ENCODE results near the gene BCAS3. TPM values are rescaled to one million over a fixed set of nuclear protein-coding genes. Genes with fewer than 3 reads are reported as not detected.

The BCAS3 gene
- total and polyA plus RNA-seq, 10 donors: 3.7 to 56.0 (median 42.3) TPM

DNA sequence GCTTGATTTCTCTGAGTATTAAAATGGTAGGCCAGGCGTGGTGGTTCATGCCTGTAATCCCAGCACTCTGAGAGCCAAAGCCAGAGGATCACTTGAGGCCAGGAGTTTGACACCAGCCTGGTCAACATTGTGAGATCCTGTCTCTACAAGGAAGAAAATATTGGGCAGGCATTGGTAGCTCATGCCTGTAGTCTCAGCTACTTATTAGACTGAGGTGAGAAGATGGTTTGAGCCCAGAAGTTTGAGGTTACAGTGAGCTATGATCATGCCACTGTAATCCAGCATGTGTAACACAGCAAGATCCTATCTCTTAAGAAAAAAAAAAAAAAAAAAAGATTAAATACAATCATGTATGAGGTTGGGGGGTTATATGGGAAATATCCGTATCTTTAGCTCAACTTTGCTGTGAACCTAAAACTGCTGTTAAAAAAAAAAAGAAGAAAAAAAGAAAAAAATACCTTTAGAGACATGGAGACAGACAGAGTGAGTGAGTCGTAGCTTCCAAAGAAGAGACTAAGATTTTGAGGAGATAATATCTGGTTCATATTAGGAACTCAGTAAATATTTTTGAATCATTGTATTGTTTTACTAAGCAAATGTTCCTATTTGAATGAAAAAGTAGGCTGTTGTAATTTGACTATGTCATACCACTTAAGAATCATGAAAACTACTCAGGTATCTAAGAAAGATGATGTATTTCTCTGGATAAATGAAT, 396.3 kb downstream of the BCAS3 start:
- Histone ChIP-seq H3K4me3 (no peak overlapping the region), H3K9me3 (no peaks in the 10 kb centered on the region), H3K27ac (no peak overlapping the region), H3K27me3 (replicated peaks in 1 of 7) (no peaks in the 10 kb centered on the region), H3K36me3 (peaks cover 0 to 22% (median 0%) of the 10 kb centered on the region in 6 donors), H3K4me1 (no peaks in the 10 kb centered on the region)
- WGBS, 5 donors: 91 to 96% (median 96%) methylated on average over 3 of the region's 3 CpGs
- TF ChIP-seq, protein P1, sequence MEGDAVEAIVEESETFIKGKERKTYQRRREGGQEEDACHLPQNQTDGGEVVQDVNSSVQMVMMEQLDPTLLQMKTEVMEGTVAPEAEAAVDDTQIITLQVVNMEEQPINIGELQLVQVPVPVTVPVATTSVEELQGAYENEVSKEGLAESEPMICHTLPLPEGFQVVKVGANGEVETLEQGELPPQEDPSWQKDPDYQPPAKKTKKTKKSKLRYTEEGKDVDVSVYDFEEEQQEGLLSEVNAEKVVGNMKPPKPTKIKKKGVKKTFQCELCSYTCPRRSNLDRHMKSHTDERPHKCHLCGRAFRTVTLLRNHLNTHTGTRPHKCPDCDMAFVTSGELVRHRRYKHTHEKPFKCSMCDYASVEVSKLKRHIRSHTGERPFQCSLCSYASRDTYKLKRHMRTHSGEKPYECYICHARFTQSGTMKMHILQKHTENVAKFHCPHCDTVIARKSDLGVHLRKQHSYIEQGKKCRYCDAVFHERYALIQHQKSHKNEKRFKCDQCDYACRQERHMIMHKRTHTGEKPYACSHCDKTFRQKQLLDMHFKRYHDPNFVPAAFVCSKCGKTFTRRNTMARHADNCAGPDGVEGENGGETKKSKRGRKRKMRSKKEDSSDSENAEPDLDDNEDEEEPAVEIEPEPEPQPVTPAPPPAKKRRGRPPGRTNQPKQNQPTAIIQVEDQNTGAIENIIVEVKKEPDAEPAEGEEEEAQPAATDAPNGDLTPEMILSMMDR (IDR thresholded peaks at IDR 0.05 in 8 of 11, conservative IDR thresholded peaks at IDR 0.05 in 3 of 11): no peak
- TF ChIP-seq POLR2AphosphoS5 (IDR thresholded peaks at IDR 0.05) (no peak), POLR2A (IDR thresholded peaks at IDR 0.05) (no peak)
- DNase-seq: no peak
- intact Hi-C loops (cut with DNase I; ENCODE audit: low total_unique reads): no loop called here

DNA sequence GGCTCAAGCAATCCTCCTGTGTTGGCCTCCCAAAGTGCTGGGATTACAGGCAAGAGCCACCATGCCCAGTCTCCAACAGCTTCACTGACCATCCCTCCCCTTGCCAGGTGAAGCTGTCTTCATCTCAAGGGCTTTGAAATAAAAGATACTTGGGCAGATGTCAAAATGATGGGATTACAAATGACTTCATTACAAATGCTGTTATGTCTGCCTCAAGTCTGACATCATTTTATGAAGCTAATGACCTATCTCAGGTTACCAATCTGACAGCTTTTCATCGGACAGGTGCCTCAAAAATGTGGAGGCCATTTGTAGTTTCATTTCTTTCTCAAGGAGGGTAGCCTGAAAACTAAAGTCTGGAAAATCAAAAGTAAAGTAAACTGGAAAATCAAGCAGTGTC, 398.3 kb downstream of the BCAS3 start:
- DNase-seq: no peak
- H3K4me1 ChIP-seq: no peaks in the 10 kb centered on the region
- TF ChIP-seq POLR2AphosphoS5 (IDR thresholded peaks at IDR 0.05) (no peak), POLR2A (IDR thresholded peaks at IDR 0.05) (no peak)
- TF ChIP-seq, protein P1 (IDR thresholded peaks at IDR 0.05 in 8 of 11, conservative IDR thresholded peaks at IDR 0.05 in 3 of 11): no peak
- H3K27me3 ChIP-seq (replicated peaks in 1 of 7): no peaks in the 10 kb centered on the region
- no peaks in the 10 kb centered on the region for H3K9me3 ChIP-seq
- peaks cover 0 to 30% (median 0%) of the 10 kb centered on the region in 6 donors for H3K36me3 ChIP-seq
- 97 to 100% (median 100%) methylated on average over 1 of the region's 1 CpG for WGBS, 5 donors
- intact Hi-C loops (cut with DNase I; ENCODE audit: low total_unique reads): no loop called here
- H3K27ac ChIP-seq: no peak overlapping the region
- H3K4me3 ChIP-seq: no peak overlapping the region

DNA sequence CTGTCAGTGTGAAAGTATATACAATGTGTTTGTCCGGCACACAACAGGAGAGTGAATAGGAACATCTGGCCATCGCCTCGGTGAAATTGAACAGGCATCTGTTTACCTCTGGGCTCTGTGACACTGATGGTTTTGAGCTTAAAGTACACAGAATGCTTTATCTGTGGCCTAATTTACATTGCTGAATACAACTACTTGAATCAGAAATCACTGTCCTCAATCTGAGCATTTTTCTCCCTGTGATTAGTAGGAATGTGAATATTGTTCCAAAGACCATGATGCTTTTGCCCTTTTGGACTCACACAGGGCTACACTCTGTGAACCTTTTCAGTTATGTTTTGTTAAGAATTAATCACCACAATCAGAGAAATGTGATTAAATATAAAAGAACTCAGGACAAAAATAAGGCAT, 399.0 kb downstream of the BCAS3 start:
- Histone ChIP-seq H3K9me3 (no peaks in the 10 kb centered on the region), H3K27me3 (replicated peaks in 1 of 7) (no peaks in the 10 kb centered on the region), H3K4me1 (no peaks in the 10 kb centered on the region), H3K36me3 (peaks cover 0 to 30% (median 0%) of the 10 kb centered on the region in 6 donors), H3K27ac (no peak overlapping the region), H3K4me3 (no peak overlapping the region)
- WGBS, 5 donors: 85 to 99% (median 98%) methylated on average over 3 of the region's 3 CpGs
- intact Hi-C loops (cut with DNase I; ENCODE audit: low total_unique reads): no loop called here
- no peak for DNase-seq
- no peak for TF ChIP-seq POLR2A (IDR thresholded peaks at IDR 0.05)
- no peak for TF ChIP-seq POLR2AphosphoS5 (IDR thresholded peaks at IDR 0.05)
- TF ChIP-seq, protein P1 (IDR thresholded peaks at IDR 0.05 in 8 of 11, conservative IDR thresholded peaks at IDR 0.05 in 3 of 11): no peak

DNA sequence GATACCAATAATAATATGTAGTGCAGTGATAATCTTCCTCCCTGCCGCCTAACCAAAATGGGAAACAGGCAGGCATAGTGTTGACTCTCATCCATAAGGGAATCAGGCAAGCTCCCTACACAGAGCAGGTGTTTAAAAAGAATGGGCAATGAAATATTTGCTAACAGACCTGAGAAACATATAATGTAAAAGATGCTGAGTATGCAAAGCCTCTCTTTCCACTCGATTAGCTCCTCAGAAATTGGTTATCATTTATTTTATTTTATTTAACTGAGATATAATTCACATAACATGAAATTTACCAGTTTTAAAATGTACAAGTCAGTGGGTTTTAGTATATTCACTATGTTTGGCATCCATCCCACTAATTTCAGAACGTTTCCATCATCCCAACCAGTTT, 404.3 kb downstream of the BCAS3 start:
- Histone ChIP-seq H3K27me3 (replicated peaks in 1 of 7) (no peaks in the 10 kb centered on the region), H3K4me1 (no peaks in the 10 kb centered on the region), H3K36me3 (peaks cover 0 to 14% (median 4%) of the 10 kb centered on the region in 6 donors), H3K27ac (no peak overlapping the region), H3K4me3 (no peak overlapping the region), H3K9me3 (no peaks in the 10 kb centered on the region)
- no peak for TF ChIP-seq POLR2AphosphoS5 (IDR thresholded peaks at IDR 0.05)
- intact Hi-C loops (cut with DNase I; ENCODE audit: low total_unique reads): no loop called here
- WGBS, 5 donors: 77 to 90% (median 83%) methylated on average over 3 of the region's 3 CpGs
- no peak for DNase-seq

Data from spleen (tissue), 11 donors.